Colonic mucosa (tissue), 4 donors: ENCODE measurements around the gene EDA. TPM values are rescaled to one million over a fixed set of nuclear protein-coding genes. Genes with fewer than 3 reads are reported as not detected.

Experiments
- DNase-seq: peaks from one replicate; pipeline ENCODE4 v3.0.0-alpha.2; 2020
- H3K27ac ChIP-seq: fragments of 200-600 bp; one replicate; pipeline ENCODE4 v1.8.0; 2021
- H3K27me3 ChIP-seq: fragments of 200-600 bp; one replicate; pipeline ENCODE4 v1.8.0; 2021
- H3K36me3 ChIP-seq: fragments of 200-600 bp; one replicate; pipeline ENCODE4 v1.8.0; 2021
- H3K4me1 ChIP-seq: fragments of 200-600 bp; one replicate; pipeline ENCODE4 v1.8.0; 2021; ENCODE audit warnings: mild to moderate bottlenecking
- H3K4me3 ChIP-seq: fragments of 200-600 bp; one replicate; pipeline ENCODE4 v1.8.0; 2021
- H3K9ac ChIP-seq, 2 donors: one replicate each; pipeline ENCODE4 v1.7.0; 2013; ENCODE audit warnings: control low read depth in 2 of 2, low read depth in 2 of 2, low read length in 2 of 2
- H3K9me3 ChIP-seq: fragments of 200-600 bp; one replicate; pipeline ENCODE4 v1.8.0; 2021
- intact Hi-C: fragments of 100-400 bp; cut with DNase I; formaldehyde crosslinking; loops from one replicate; pipeline ENCODE4 v1.14.1; 2022
- total RNA-seq, 2 donors: library from RNA; stranded (reverse); fragmentation: NEBNext Ultra II Directional in 1 of 2; extraction: Animal tissue kit (Norgen Biotek cat#: 25700) in 1 of 2; gene quantifications; one replicate each; pipeline ENCODE4 v1.2.1, GENCODE V29; 2021
- TF ChIP-seq, protein P1 (sequence below): fragments of 200-600 bp; IDR thresholded peaks from one replicate; pipeline ENCODE4 v1.8.0; 2022; ENCODE audit warnings: antibody characterized with exemption, mild to moderate bottlenecking
- donor health status: healthy.
- donor health status: DM: no; HTN: no; CAD: no.
- donor health status: DM: no; HTN: no; CAD: no.

The EDA gene
- total RNA-seq, 2 donors from 2014 or later, result 1.6 to 1.9 TPM

DNA sequence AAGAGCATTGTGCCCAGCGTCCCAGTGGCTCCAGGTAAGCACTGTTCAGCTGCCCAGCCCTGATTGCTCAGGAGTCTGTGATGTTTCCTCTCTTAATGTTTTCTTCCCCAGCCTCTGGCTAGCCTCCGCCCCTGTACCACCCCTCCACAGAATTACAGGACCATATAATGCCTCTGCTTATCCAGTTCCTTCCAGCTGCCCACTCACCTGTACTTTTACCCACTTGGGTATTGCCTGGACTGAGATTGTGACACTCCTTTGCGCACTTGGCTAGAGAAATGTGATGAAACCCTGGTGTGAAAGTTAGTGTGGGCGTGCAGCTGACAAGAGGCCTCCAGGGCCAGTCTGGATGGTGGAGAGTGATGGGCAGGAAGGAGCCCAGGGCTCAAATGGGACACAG lies 434.0 kb downstream of the EDA start, which contains the start of gene AWAT2:
AWAT2 (minus strand) TSS at position 14 of the 400 bp plus-strand sequence; CDS start at position 8, 6 bp downstream.
- no peak within 1 kb of the TSS for H3K9ac ChIP-seq
- H3K36me3 ChIP-seq, result no peaks in the 10 kb centered on the region
- TF ChIP-seq, protein P1, sequence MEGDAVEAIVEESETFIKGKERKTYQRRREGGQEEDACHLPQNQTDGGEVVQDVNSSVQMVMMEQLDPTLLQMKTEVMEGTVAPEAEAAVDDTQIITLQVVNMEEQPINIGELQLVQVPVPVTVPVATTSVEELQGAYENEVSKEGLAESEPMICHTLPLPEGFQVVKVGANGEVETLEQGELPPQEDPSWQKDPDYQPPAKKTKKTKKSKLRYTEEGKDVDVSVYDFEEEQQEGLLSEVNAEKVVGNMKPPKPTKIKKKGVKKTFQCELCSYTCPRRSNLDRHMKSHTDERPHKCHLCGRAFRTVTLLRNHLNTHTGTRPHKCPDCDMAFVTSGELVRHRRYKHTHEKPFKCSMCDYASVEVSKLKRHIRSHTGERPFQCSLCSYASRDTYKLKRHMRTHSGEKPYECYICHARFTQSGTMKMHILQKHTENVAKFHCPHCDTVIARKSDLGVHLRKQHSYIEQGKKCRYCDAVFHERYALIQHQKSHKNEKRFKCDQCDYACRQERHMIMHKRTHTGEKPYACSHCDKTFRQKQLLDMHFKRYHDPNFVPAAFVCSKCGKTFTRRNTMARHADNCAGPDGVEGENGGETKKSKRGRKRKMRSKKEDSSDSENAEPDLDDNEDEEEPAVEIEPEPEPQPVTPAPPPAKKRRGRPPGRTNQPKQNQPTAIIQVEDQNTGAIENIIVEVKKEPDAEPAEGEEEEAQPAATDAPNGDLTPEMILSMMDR, result no peak
- H3K9me3 ChIP-seq, result no peaks in the 10 kb centered on the region
- intact Hi-C loops, result no loop called here
- no peaks in the 10 kb centered on the region for H3K4me1 ChIP-seq
- no peak within 1 kb of the TSS for H3K4me3 ChIP-seq
- no peak for DNase-seq
- no peaks in the 10 kb centered on the region for H3K27me3 ChIP-seq
- H3K27ac ChIP-seq, result no peak within 1 kb of the TSS

DNA sequence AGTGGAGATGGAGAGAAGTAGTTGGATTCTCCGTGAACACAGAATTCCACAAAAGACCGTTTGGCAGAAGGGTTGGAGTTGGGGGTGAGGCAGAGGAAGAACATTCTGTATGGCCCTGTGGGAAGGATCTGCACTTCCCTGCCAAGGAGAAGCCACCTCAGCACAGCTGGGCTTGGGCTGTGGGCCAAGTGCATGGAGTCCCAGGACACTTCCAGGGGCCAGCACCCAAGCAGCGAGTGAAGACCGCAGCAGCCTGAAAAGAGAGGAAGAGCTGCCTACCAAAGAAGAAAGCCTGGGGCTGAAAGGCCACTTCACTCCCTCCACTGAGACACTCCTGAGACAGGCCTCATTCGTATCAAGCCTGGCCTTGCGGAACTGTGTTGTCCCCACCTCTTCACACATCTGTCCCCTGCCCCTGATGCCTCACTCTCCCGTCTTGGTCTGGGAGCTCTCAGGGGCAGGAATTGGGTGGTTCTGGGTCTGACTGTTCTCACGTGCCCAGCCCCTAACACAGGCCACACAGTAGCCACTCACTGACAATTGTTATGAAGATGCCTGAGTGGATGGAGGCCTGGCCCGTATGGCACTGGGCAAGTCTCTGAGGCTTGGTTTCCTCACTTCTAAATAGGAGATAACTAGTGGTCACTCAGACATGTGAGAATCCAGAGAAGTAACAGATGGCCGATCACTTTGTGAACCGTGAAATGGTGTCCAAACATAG lies 437.1 kb downstream of the EDA start:
- H3K4me3 ChIP-seq, result no peak overlapping the region
- intact Hi-C loops, result no loop called here
- no peaks in the 10 kb centered on the region for H3K9me3 ChIP-seq
- H3K4me1 ChIP-seq, result no peaks in the 10 kb centered on the region
- TF ChIP-seq, protein P1, result no peak
- no peak for DNase-seq
- no peaks in the 10 kb centered on the region for H3K27me3 ChIP-seq
- no peak overlapping the region for H3K9ac ChIP-seq
- H3K27ac ChIP-seq, result no peak overlapping the region
- no peaks in the 10 kb centered on the region for H3K36me3 ChIP-seq

DNA sequence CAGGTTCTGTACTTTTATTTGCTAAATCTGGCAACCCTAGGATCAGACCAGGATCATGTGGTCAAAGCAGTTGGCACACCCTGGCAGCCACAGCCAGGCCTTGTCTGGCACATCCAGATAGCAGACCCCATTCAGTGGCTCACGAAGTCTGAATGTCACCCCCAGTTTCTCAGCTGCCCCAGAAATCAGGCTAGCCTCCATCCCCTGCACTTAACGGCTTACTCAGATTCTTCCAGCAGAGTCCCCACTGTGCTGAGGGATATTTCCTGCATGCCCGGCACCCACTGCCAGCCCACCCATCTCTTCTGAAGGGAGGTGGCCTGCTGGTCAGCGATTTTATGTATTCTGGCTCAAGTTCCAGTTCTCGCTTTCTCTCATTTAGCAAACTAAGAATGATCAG lies 438.5 kb downstream of the EDA start:
- Histone ChIP-seq H3K4me1 (no peaks in the 10 kb centered on the region), H3K4me3 (no peak overlapping the region), H3K27me3 (no peaks in the 10 kb centered on the region), H3K36me3 (no peaks in the 10 kb centered on the region), H3K27ac (no peak overlapping the region), H3K9ac (no peak overlapping the region), H3K9me3 (no peaks in the 10 kb centered on the region)
- intact Hi-C loops, result no loop called here
- TF ChIP-seq, protein P1, result no peak
- no peak for DNase-seq

DNA sequence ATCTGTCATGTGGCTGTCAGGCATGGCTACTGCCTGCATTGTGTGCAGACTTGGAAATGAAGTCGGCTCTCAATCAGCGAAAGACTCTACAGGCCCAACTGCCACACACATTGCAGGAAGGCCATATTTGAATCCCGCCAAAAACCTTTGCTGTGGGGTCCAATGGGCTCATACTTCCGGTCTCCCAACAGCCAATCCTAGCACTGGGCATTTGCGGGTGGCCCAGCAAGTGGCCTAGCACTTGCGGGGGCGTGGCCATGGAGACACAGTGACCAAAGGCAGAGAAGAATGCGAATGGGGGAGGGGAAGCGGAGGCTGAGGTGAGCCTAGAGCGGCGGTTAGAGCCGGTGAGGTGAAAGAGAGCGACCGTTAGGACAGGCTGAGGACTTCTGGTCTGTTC lies 446.2 kb downstream of the EDA start, which contains the start of gene OTUD6A:
OTUD6A (plus strand) TSS at position 382 of the 400 bp plus-strand sequence. CDS start 68 bp downstream, outside the sequence.
- intact Hi-C loops, result no loop called here
- TF ChIP-seq, protein P1, result no peak
- Histone ChIP-seq H3K27ac (no peak within 1 kb of the TSS), H3K27me3 (no peaks in the 10 kb centered on the region), H3K4me3 (no peak within 1 kb of the TSS), H3K9ac (no peak within 1 kb of the TSS), H3K4me1 (no peaks in the 10 kb centered on the region), H3K9me3 (no peaks in the 10 kb centered on the region), H3K36me3 (no peaks in the 10 kb centered on the region)
- DNase-seq, result no peak

DNA sequence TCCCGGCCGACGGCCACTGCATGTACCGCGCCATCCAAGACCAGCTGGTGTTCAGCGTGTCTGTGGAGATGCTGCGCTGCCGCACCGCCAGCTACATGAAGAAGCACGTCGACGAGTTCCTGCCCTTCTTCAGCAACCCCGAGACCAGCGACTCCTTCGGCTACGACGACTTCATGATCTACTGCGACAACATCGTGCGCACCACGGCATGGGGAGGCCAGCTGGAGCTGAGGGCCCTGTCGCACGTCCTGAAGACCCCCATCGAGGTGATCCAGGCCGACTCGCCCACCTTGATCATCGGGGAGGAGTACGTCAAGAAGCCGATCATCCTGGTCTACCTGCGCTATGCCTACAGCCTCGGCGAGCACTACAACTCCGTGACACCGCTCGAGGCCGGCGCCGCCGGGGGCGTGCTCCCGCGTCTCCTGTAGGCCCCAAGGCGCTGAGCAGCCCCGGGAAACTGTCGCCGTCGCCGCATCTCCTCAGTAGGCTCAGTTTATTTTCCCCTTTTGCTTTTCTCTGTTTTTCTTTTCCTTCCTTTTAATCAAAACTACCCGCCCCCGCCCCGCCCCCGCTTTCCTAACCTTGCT lies 447.1 kb downstream of the EDA start:
- H3K27me3 ChIP-seq, result no peaks in the 10 kb centered on the region
- H3K9me3 ChIP-seq, result no peaks in the 10 kb centered on the region
- TF ChIP-seq, protein P1, result no peak
- no peak overlapping the region for H3K27ac ChIP-seq
- H3K4me1 ChIP-seq, result no peaks in the 10 kb centered on the region
- no peaks in the 10 kb centered on the region for H3K36me3 ChIP-seq
- intact Hi-C loops, result no loop called here
- H3K9ac ChIP-seq, result no peak overlapping the region
- DNase-seq, result no peak
- no peak overlapping the region for H3K4me3 ChIP-seq
